HG03045 (cell line): ENCODE measurements around the gene SWAP70.
A peak's percentile ranks its signal among the peaks of the same experiment; 100 is the strongest.
"Not testable (repeated sequence)": the region's sequence is repeated elsewhere in the genome, so short reads cannot be mapped to it uniquely, and the experiment has no call there.

Source experiments
- ATAC-seq: cut with Tn5 transposase; IDR thresholded peaks from one replicate; pipeline ENCODE4 v1.9.1; 2021; ENCODE audit warnings: mild to moderate bottlenecking, moderate library complexity; ENCODE audit not compliant: unreplicated experiment

Gene SWAP70

DNA sequence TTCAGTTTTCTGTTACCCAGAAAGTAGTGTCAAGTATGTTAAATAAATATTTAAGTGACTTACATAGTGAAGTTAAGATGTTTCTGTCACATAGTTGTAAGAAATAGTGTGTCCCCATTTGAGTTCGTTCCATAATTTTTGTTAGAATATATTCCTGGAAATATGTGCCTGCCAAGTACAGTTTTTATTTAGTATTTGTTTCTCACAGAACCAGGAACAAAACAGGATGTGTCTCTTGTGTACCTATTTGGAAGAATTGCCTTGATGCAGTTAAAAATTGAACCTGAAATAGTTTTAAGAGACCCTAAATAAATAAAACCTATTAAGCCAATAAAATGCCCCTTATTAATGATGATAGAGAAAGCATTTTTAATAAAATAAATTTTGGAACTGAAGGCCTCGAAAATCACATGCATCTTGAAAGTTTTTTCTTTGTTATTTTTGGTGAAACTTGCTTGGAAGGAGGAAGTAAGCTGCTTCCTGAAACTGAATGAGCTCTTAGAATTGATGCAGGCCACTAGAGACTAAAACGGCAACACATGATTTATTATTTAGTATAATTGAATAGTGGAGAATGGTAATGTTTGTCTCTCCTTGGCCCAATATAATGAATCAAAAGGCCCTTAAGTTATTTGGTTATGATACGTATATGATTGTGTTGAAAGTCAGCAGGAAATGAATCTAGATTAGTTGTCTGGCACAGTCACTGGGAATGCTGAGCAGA, 55.9 kb downstream of the SWAP70 start:
- ATAC-seq: no peak

DNA sequence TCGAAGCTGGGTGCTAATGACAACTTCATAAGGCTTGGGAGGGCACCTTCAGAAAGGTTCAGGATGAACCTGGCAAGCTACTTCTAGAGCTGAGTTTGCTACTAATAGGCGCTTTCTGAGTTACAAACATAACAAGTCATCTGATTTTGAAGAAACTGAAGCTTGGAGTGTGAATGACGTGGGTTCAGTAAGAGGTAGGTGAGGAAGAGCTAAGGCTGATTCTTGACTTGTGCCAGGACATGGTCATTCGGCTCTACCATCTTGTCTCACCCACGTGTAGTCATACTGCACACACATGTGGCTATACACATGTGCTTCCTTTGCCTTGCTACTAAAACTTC, 56.4 kb downstream of the SWAP70 start:
- ATAC-seq: no peak

DNA sequence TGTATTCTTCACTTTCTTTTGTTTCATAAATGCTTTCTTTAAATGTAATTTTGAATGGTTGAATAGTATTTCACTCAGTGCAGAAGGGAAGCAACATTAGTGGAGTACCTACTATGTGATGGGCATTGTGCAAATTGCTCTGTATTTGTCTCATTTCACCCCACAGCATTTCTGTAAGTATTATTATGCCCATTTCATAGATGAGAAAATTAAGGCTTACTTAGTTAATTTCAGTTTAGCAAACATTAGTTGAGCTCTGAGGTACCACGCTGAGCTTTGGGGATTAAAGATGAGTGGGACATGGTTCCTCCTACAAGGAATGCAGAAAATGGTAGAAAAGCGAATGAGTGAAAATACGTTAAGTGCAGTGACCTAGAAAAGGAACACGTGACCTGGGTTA, 58.1 kb downstream of the SWAP70 start:
- no peak for ATAC-seq

DNA sequence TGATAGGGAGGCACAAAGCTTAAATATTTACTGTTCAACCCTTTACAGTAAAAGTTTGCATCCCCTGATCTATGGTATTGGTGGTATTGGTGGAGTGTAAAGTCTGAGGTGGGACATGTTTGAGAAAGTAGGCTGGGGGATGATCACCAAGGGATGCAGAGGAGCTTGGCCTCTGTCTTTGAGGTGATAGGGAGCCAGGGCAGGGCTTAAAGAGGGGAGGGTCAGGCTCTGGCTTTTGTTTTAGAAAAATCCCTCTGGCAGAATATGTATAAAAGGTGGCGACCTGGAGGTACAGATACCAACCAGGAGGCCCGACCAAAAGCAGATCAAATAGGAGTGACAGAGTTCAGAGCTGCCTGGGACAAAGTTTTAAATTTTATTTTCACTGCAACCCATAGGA, 59.0 kb downstream of the SWAP70 start:
- no peak for ATAC-seq

DNA sequence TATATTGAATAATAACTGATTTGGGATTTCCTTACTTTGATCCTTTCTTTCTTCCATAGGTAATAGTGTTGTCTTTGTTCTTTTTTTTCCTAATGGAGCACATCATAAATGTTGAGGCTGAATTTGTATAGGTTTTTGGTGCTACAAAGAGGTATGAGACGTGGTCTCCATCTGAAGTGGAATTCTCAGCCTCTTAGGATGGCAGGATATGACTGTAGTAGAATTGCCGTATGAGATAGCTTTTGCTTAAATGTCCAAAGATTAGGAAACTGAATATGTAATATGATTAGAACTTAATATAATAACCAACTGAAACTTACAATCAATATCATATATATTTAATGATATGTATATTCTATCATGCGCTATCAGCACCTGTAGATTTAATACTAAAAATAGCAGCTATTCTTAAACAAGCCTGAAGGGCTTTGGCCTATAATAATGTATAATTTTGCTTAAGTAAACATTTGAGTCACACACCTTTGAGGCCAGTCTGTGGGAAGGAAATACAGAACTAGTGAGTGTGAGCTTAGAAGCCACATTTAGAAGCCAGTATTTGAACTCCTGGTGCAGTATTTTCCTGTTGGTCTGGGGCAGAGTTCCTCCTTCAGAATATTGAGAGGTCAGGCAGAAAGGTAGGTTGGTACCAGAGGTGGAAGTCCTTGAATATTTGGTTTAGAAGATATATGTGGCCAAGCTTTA, 62.6 kb downstream of the SWAP70 start:
- ATAC-seq: no peak

DNA sequence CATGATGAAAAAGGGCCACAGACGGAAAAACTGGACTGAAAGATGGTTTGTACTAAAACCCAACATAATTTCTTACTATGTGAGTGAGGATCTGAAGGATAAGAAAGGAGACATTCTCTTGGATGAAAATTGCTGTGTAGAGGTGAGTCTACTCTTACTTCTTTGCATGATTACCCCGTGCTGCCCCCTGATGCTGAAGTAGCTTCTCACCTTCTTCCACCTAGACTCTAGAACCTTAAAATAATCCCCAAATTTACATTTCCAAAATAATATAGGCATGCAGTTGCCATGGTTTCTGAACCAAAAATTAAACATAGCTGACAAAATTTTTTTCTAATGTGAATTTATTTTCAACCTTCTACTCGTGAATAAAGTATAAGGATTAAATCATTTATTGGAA, 64.2 kb downstream of the SWAP70 start:
- no peak for ATAC-seq

DNA sequence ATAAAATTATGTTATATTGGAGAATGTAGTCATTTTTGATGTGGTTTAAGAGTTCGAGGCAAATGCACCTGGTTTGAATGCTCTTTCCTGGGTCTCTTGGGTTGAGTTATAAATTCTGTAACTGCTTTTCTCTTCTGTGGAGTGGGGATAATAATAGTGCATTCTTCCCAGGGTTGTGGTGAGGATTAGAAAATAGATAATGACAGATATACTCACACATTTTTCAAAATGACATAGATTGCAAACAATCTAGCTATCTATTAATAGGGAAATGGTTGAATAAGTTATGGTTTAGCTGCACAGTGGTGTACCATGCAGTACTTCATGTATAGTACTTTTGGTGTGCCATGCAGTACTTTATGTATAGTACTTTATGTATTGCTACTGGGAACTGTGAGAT, 67.4 kb downstream of the SWAP70 start:
- ATAC-seq: no peak

DNA sequence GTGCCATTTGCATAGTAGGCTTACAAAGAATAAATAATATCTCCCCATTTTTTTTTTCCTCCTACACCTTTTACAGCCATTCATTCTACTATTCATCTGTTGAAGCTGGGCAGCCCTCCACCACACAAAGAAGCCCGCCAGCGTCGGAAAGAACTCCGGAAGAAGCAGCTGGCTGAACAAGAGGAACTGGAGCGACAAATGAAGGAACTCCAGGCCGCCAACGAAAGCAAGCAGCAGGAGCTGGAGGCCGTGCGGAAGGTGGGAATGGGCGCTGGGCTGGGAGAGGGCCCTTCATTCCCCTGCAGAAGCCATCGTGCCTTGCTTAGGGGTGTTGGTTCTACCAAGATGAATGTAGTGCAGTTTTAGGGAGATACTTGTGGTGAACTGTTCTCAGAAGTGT, 68.6 kb downstream of the SWAP70 start:
- ATAC-seq: no peak

DNA sequence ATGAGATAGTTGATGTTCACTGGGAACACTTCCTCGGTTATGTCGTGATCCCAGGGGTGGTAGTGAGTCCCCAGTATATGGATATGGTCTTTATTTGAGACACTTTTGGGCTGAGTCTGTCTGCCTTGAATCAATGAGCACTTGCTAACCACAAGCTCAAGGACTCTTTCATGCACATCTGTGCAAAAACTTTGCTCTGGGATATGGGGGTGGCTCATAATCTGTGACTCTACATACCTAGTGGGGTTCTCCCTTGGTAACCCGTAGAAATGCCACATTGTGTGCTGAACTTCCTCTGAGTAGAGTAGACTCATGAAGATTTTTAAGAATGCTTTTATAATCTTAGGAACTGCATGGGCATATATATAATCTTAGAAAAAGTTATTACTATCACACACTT, 69.3 kb downstream of the SWAP70 start:
- ATAC-seq: no peak

DNA sequence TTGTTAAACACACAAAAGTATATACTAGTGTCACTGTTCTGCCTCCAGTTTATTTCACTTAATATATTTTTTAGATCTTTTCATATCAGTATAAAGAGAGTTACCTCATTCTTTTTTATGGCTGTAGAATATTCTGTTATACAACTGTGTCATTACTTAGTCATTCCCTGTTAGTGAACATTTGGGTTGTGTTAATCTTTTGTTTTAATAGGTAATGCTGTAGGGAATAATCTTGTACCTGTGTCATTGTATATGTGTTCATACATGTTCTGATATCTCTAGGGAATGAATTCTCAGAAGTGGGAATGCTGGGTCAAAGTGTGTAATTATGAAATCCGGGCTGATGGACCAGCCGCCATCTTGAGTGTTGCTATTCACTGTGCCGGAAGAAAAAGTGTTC, 71.4 kb downstream of the SWAP70 start:
- ATAC-seq: no peak

DNA sequence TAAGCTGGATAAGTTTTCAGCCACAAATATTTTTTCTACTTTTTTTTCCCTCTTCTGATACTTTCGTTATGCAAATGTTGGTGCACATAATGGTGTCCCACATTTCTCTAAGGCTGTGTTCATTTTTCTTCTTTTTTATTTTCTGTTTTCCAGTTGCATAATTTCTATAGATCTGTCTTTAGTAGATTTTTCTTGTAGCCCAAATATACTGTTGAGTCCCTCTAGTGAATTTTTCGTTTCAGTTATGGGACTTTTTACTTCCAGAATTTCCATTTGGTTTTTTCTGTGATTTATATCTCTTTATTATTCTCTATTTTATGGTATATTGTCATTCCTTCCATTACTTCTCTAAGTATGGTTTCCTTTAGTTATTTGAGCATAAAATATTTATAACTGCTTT, 72.0 kb downstream of the SWAP70 start:
- ATAC-seq: no peak

DNA sequence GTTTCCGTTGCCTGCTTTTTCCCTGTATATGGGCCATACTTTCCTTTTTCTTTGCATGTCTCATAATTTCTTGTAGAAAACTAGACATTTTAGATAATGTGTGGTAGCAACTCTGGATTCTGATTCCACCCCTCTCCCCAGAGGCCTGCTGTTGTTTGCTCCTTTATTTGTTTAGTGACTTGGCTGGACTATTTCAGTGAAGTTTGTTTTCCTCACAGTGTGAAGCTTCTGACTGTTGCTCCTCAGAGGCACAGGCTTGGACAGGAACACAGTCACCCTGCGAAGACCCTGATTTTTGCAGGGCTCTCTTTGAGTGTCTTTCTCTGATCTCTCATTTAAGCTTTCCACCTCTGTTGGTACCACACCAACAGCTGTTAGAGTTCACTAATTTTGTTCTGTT, 72.5 kb downstream of the SWAP70 start:
- no peak for ATAC-seq

DNA sequence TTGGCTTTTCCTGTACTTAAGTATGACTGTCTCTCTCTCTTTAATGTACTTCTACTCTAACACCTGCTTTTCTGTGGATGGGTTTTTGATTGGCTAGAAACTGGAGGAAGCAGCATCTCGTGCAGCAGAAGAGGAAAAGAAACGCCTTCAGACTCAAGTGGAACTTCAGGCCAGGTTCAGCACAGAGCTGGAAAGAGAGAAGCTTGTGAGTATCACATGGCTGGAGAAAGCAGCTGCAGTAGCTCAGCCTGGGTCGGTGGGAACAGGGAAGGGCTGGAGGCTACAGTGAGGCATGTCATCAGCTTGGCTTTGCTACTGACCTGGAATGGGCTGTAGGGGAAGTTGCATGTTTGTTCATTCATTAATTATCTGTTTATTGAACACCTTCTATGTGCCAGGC, 74.2 kb downstream of the SWAP70 start:
- no peak for ATAC-seq

DNA sequence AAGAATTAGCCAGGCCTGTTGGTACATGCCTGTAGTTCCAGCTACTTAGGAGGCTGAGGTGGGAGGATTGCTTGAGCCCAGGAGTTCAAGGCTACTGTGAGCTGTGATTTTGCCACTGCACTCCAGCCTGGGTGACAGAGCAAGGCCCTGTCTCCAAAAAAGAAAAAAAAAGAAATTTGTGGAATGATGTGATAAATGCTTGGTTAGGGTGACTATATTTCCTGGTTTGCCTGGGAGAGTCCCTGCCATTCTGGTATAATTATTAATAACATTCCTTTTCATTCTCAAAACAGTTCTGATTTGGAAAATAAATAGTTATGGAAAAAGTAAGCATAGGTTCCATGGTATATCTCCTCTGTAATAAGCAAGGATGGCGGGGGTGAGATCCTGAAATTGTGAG, 74.8 kb downstream of the SWAP70 start:
- ATAC-seq: no peak

DNA sequence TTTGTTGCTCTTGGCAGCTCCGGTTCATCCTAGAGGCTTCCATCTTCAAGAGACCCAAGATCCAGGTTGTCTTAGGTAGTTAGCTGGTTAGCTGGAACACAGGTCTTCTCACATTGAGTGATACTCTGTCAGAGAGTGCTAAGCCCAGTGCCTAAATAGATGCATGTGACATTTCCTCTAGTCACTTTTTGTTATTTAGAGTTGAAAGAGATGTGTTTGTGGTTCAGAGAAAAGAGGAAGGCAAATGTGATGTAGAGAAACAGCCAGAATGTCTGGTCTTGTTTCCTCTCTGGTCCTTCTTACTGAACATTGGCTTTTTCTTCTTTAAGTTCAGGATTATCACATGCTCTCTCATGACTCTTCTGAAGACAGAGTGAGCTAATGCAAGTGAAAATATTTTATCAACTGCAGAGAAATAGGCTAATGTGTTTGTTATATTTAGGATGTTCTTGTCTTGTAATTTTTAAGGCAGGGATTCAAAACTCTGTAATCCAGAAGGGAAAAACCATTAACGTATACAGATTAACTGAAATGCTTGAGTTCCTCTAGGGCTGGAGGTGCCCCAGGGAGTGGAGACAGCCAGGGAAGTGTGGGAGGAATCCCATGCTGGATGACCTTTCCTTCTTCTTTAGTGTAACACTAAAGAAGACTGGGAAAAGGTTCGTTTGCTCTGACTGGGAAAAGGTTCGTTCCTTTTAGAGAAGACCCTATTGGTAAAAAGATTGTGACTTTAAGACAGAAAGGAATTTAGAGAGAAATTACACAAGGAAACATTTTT, 75.4 kb downstream of the SWAP70 start:
- peak; percentile 47 for ATAC-seq

DNA sequence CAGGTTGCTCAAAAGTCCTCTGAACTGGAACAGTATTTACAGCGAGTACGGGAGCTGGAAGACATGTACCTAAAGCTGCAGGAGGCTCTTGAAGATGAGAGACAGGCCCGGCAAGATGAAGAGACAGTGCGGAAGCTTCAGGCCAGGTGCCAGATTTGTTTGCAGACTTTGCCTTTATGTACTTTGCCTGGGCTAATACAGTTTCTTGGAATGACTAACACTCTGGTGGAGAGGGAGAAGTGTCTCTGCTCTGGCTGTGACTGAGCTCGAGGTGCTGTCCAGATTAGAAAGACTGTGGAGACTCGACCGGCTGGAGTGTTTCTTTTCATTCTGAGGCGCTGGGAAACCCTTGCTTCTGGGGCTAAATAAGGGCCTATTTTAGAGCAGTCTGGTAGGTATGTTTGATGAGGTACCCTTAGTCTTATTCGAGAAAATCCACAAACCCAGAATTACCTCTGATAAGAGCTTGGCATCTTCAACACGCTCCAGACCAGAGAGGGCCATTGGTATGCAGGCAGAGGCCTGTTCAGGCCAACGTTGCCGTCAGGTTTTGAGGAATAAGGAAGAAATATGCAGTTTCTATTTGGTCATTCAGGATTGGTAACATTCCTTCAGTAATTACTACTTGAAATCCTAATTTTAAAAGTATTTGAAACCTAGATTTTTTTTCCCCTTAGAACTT, 76.5 kb downstream of the SWAP70 start:
- ATAC-seq: no peak

DNA sequence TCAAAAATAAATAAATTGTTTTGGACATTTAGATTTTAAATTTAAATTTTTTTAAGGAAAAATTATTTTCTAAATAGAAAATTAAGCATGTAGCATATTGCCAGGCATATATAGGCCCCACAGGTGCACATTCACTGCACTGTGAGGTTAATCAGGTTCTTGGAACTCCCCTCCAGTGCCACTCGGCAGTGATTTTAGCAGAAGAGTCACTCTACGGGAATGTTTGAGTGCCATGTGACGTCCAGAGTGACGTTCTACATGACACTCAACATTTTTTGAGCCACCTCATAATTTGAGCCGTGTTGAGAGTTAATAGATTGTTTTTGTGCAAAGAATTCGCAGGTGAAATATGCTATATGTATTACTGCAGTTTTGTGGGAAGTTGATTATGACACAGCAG, 77.4 kb downstream of the SWAP70 start:
- ATAC-seq: no peak

DNA sequence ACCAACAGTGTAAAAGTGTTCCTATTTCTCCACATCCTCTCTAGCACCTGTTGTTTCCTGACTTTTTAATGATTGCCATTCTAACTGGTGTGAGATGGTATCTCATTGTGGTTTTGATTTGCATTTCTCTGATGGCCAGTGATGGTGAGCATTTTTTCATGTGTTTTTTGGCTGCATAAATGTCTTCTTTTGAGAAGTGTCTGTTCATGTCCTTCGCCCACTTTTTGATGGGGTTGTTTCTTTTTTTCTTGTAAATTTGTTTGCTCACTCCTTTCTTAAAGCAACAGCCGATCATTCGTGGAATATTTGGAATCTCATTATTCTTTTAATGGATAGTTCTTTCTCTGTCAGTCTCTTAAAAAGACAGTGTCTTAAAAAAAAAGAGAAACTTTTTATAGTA, 79.6 kb downstream of the SWAP70 start:
- not testable (repeated sequence) for ATAC-seq

DNA sequence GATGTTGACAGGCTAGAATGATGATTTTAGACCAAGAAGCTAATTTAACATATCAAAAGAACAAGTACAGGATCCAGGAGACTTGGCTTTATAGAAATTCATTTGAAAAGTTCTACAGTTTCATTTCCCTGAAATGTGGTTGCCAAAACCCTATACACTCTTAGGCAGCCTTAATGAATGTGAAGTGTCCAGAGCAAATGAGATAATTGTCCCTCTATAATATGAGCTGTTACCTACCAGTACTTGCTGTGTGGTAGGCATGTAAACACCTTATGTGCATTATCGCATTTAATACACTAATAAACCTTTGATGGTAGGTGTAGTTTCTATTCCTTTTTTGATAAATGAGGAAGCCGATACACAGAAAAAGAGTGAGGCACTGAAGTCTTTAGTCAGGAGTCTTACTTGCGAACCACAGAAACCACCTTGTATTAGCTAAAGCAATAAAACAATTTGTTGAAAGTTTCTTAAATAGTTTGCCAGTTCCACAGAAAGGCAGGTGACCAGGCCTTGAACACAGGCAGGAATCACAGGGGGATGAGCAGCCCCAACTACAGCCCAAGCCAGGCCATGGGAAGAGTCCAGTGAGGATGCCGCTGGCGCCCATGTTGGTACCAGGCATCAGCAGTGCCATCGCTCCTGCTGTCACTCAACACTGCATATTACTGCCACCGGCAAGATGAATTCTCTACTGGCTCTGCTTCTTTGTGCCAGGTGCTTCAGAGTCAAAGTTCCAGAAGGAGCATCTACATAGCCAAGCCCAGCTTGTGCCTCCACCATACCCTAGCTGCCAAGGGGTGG, 81.7 kb downstream of the SWAP70 start:
- ATAC-seq: peak; percentile 42

DNA sequence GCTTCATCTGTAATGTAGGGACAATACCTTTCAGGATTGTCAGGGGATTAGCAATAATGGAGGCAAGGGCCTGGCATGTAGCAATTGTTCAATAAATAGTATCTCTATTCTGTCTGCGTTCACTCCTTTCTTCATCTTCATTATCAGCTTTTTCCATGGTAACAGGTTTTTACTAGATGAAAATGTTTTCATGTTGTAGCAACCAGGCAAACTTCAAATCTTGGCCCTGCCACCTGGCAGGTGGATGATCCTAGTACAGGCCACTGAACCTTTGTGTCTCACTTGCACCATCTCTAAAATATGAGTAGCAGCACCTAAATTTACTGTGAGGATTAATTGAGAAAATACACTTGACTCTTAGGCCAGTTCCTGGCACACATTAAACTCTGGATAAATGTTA, 83.4 kb downstream of the SWAP70 start:
- ATAC-seq: no peak

DNA sequence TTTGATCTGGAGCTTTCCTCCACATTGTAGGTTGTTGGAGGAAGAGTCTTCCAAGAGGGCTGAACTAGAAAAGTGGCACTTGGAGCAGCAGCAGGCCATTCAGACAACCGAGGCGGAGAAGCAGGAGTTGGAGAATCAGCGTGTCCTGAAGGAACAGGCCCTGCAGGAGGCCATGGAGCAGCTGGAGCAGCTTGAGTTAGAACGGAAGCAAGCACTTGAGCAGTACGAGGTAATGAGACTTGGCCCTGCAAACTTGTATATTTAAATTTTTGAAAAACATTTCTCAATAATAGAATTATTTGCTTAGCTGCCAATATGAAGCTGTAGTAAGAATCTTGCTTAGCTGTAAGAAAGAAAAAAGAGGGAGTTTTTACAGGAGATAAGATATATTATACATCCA, 84.0 kb downstream of the SWAP70 start:
- no peak for ATAC-seq
